Breast epithelium (tissue), 4 donors: ENCODE data around the gene BICC1. TPM values are rescaled to one million over a fixed set of nuclear protein-coding genes. Genes with fewer than 3 reads are reported as not detected.
A peak's percentile ranks its signal among the peaks of the same experiment; 100 is the strongest.

Source experiments
- DNase-seq, 2 donors: peaks; one replicate each; pipeline ENCODE4 v3.0.0-alpha.2; 2019; ENCODE audit warnings: low spot score in 2 of 2
- H3K27ac ChIP-seq, 2 donors: fragments of 200-600 bp; sonication (generic) in 1 of 2; one replicate each; pipeline ENCODE4 v1.5.1; 2016 to 2019; ENCODE audit warnings: mild to moderate bottlenecking in 1 of 2
- H3K27me3 ChIP-seq, 2 donors: fragments of 200-600 bp; sonication (generic) in 1 of 2; one replicate each; pipeline versions ENCODE4 v1.5.1 to v1.6.0; 2017 to 2019; ENCODE audit warnings: control low read depth in 1 of 2, mild to moderate bottlenecking in 1 of 2
- H3K36me3 ChIP-seq: fragments of 200-600 bp; one replicate; pipeline ENCODE4 v1.5.1; 2019
- H3K4me1 ChIP-seq, 2 donors: fragments of 200-600 bp; sonication (generic); one replicate each; pipeline ENCODE4 v1.5.1; 2016 to 2019; ENCODE audit warnings: control low read depth in 1 of 2
- H3K4me3 ChIP-seq, 3 donors: fragments of 200-600 bp; sonication (generic); 1 replicate in 2 of 3; 2 replicates in 1 of 3; pipeline ENCODE4 v1.5.1; 2016 to 2019; ENCODE audit warnings: mild to moderate bottlenecking in 3 of 3, moderate library complexity in 2 of 3
- H3K9me3 ChIP-seq, 2 donors: fragments of 200-600 bp; sonication (generic) in 1 of 2; one replicate each; pipeline ENCODE4 v1.5.1; 2016 to 2019; ENCODE audit warnings: control low read depth in 1 of 2
- POLR2A ChIP-seq: fragments of 450-650 bp; IDR thresholded peaks from one replicate; pipeline ENCODE4 v1.6.1; 2016; ENCODE audit warnings: antibody characterized with exemption, mild to moderate bottlenecking, moderate library complexity
- POLR2AphosphoS5 ChIP-seq, 3 donors: sonication (generic); formaldehyde crosslinking; IDR thresholded peaks; one replicate each; pipeline ENCODE4 v1.6.1; 2017; ENCODE audit warnings: antibody characterized with exemption in 3 of 3
- intact Hi-C: fragments of 100-400 bp; cut with DNase I; formaldehyde crosslinking; loops from one replicate; pipeline ENCODE4 v1.15.1; 2023; ENCODE audit warnings: low total_unique reads
- total RNA-seq, 3 donors: library from RNA; depleted of rRNA; stranded (reverse); fragments of >200 nt; gene quantifications; one replicate each; pipeline ENCODE4 v1.1.0, GENCODE V29; 2016
- TF ChIP-seq, protein P1 (sequence below), 3 donors: fragments of 450-650 bp; IDR thresholded peaks; one replicate each; pipeline ENCODE4 v1.5.1; 2016 to 2017; ENCODE audit warnings: antibody characterized with exemption in 3 of 3, mild to moderate bottlenecking in 3 of 3, moderate library complexity in 3 of 3

The BICC1 gene
- total RNA-seq, 3 donors from 2014 or later = 24.3 to 35.5 (median 26.2) TPM

DNA sequence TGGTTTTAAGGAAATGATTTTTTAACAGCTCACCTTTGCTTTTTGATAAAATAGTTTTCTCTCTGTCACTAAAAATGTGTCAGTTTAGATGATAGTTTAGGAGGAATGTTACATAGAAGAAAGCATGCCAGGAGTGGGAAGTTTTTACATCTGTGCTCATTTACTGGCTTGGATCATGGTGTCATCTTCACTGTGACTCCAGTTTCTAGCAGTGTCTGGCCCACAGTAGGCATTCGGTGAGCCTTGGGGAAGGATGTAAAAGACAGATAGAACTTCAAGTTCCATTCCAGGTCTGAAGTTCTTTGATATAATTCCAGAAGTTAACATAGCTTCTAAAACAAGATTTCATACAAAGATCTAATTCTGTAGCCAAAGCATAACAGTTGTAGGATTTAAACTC is 259.2 kb downstream of the BICC1 start:
- Histone ChIP-seq H3K9me3 (no peaks in the 10 kb centered on the region), H3K4me1 (no peaks in the 10 kb centered on the region), H3K36me3 (no peaks in the 10 kb centered on the region), H3K27me3 (no peaks in the 10 kb centered on the region), H3K27ac (peak overlapping the region in 1 of 2 donors; percentile 30), H3K4me3 (no peak overlapping the region)
- intact Hi-C loops = no loop called here
- TF ChIP-seq POLR2A (no peak), POLR2AphosphoS5 (IDR thresholded peaks at IDR 0.05) (no peak)
- TF ChIP-seq, protein P1, sequence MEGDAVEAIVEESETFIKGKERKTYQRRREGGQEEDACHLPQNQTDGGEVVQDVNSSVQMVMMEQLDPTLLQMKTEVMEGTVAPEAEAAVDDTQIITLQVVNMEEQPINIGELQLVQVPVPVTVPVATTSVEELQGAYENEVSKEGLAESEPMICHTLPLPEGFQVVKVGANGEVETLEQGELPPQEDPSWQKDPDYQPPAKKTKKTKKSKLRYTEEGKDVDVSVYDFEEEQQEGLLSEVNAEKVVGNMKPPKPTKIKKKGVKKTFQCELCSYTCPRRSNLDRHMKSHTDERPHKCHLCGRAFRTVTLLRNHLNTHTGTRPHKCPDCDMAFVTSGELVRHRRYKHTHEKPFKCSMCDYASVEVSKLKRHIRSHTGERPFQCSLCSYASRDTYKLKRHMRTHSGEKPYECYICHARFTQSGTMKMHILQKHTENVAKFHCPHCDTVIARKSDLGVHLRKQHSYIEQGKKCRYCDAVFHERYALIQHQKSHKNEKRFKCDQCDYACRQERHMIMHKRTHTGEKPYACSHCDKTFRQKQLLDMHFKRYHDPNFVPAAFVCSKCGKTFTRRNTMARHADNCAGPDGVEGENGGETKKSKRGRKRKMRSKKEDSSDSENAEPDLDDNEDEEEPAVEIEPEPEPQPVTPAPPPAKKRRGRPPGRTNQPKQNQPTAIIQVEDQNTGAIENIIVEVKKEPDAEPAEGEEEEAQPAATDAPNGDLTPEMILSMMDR (IDR thresholded peaks at IDR 0.05) = no peak
- DNase-seq = no peak

- H3K36me3 ChIP-seq = no peaks in the 10 kb centered on the region
- H3K4me3 ChIP-seq = no peak overlapping the region
- no peak overlapping the region for H3K27ac ChIP-seq
- intact Hi-C loops = no loop called here
- H3K27me3 ChIP-seq = no peaks in the 10 kb centered on the region
- no peaks in the 10 kb centered on the region for H3K9me3 ChIP-seq
- no peak for TF ChIP-seq POLR2AphosphoS5 (IDR thresholded peaks at IDR 0.05)
- no peak for TF ChIP-seq POLR2A
- TF ChIP-seq, protein P1 (IDR thresholded peaks at IDR 0.05) = no peak
- no peak for DNase-seq
- no peaks in the 10 kb centered on the region for H3K4me1 ChIP-seq
These were observed 260.1 kb downstream of the BICC1 start for GRCh38 chr10:58772758-58773157.

GRCh38 chr10:58773341-58773740 is 260.7 kb downstream of the BICC1 start:
- H3K27ac ChIP-seq = peak overlapping the region in 1 of 2 donors; percentile 54
- TF ChIP-seq POLR2A = no peak
- no peak for TF ChIP-seq POLR2AphosphoS5 (IDR thresholded peaks at IDR 0.05)
- TF ChIP-seq, protein P1 (IDR thresholded peaks at IDR 0.05) = no peak
- intact Hi-C loops = no loop called here

GRCh38 chr10:58773944-58774343 is 261.3 kb downstream of the BICC1 start:
- H3K4me1 ChIP-seq = no peaks in the 10 kb centered on the region
- H3K27me3 ChIP-seq = no peaks in the 10 kb centered on the region
- H3K36me3 ChIP-seq = no peaks in the 10 kb centered on the region
- no peak overlapping the region for H3K4me3 ChIP-seq
- peak overlapping the region in 1 of 2 donors; percentile 54 for H3K27ac ChIP-seq
- H3K9me3 ChIP-seq = no peaks in the 10 kb centered on the region
- no peak for DNase-seq
- intact Hi-C loops = no loop called here
- TF ChIP-seq POLR2A (no peak), POLR2AphosphoS5 (IDR thresholded peaks at IDR 0.05) (no peak)
- TF ChIP-seq, protein P1 (IDR thresholded peaks at IDR 0.05) = no peak

More at GRCh38 chr10:58773341-58773740, 260.7 kb downstream of the BICC1 start:
- no peak for DNase-seq
- no peak overlapping the region for H3K4me3 ChIP-seq
- no peaks in the 10 kb centered on the region for H3K27me3 ChIP-seq
- no peaks in the 10 kb centered on the region for H3K9me3 ChIP-seq
- no peaks in the 10 kb centered on the region for H3K36me3 ChIP-seq
- H3K4me1 ChIP-seq = no peaks in the 10 kb centered on the region

GRCh38 chr10:58775960-58776567 is 263.4 kb downstream of the BICC1 start:
- Histone ChIP-seq H3K27ac (no peak overlapping the region), H3K4me1 (no peaks in the 10 kb centered on the region), H3K9me3 (no peaks in the 10 kb centered on the region), H3K4me3 (no peak overlapping the region), H3K36me3 (no peaks in the 10 kb centered on the region), H3K27me3 (no peaks in the 10 kb centered on the region)
- DNase-seq = no peak
- no peak for TF ChIP-seq POLR2AphosphoS5 (IDR thresholded peaks at IDR 0.05)
- intact Hi-C loops = no loop called here
